GM10847 (cell line): ENCODE data around the gene SNAPC2.

ENCODE experiments used
- POLR2A ChIP-seq: IDR thresholded peaks from 2 replicates; pipeline ENCODE4 v1.6.1; 2011; ENCODE audit not compliant: insufficient read length; ENCODE audit errors: extremely low read depth

The SNAPC2 gene

DNA sequence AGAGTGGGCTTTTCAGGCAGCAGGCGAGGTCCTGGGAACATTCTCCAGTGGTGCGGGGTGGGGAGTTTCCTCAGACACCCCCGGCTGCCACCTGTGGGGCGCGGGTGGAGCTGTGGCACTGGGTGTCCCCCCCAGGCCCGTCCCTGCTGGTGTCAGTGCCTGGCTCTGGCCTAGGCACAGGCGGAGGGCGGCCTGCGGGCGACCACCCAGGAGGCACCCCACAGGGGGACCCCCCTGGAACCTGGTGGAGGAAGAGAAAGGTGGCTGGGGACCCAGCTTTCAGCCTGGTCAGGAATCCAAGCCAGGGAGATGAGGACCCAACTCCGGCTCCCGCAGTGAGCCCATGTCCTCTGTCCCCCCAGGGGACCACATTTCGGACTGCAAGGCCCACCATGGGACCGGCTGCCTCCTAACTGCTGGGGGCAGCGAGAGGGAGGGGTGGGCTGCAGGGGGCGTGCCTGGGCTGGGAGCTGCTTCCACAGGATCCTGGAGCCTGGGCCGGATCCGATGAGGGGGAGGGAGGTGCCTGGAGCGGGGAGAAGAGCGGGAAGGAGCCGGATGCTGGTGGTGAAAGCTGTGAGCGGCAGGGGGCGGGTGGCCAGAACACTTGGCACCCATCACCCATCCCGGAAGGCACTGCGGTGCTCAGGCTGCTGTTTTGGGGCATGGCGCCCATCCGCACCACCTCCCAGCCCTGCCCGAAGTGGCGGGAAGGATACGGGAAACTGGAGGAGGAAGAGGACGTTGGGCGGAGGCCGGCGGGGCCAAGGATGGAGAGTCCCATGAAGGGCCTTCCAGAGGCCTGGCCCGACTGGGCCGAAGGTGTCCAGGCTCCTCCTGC lies 11.3 kb downstream of the SNAPC2 start:
- TF ChIP-seq POLR2A: no peak

DNA sequence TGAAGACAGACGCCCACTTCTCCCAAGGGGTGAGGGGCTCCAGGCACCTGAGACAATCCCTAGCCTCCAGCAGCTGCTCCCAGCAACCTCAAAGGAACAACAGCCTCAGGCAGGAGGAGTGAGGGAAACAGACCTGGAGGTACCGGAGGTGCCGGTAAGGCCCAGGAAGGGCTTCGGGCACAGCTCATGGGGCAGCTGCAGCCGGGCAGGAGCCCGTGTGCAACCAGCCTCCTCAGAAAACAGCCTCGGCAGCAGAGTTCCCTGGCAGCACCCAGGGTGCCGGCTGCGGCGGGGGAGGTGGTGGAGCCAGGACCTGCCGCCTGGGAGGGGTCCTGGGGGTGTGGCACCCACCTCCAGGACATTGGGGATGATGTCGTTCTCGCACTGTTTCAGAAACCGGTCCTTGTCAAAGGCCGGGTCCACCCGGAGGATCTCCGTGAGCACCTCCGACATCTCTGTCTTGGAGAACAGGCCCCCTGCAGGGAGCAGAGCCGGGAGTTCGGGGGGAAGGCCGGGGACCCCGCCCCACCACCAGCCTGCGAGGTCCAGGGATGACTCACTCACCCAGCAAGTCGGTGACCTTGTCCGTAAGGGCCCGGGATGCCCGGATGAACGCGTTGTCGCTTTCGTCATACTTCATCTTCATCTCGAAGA lies 12.3 kb downstream of the SNAPC2 start:
- TF ChIP-seq POLR2A: no peak

- no peak for TF ChIP-seq POLR2A
These were observed 12.8 kb downstream of the SNAPC2 start for GRCh38 chr19:7932930-7933300.

GRCh38 chr19:7933411-7933810 lies 13.3 kb downstream of the SNAPC2 start:
- TF ChIP-seq POLR2A: no peak

DNA sequence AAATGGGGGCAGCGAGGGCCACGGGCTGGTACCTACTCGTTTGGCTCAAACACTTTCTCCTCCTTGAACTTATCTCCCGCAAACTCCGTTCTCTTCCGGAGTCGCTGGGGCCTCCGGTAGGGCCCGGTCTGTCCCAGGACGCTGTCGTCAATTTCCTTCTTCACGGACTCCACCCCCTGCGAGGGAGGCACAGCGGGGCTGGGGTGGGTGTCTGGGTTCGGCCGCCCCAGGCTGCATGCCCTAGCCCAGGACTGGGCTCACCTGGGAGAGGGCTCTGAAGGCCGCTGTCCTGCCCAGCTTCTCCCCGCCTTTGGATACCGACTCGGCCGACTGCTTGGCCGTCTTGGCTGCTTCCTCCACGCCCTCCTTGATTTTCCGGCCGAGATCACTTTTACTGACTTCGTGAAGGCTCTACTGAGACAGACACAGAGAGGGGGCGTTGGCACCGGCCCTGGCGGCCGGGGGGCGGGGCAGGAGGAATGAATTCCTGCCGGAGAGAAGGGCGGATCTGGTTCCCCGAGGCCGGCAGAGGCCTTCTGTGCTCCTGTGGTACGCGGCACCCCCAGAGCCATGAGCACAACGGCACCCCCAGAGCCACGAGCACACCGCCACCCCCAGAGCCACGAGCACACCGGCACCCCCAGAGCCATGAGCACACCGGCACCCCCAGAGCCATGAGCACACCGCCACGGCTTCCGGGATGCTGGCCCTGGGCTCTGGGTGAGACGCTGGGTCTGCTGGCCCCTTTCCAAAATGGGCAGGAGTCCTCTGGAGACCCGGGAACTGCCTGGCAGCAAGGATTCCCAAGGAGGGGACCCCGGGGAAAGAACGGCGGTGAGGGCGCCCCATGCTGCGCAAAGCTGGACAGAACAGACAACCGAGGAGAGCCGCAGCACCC lies 13.9 kb downstream of the SNAPC2 start:
- TF ChIP-seq POLR2A: no peak

GRCh38 chr19:7934766-7935165 lies 14.6 kb downstream of the SNAPC2 start:
- no peak for TF ChIP-seq POLR2A

DNA sequence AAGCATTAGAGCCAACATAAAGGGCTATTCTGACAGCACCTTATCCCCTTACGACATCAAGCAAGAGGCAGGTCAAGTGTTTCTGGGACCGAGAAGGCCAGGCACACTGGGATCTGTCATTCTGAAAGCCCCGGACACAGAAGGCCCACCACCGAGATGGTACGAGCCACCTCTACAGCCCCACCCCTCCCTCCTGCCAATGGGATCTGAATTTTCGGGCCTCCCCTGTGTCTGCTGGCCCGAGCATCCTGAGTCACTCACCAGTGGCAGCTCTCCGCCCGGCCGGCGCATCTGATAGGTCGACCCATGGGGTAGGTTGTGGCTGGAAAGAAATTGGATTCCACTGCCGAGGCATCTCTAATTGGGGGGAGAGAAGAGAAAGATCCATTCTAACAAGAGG lies 20.7 kb downstream of the SNAPC2 start:
- no peak for TF ChIP-seq POLR2A

DNA sequence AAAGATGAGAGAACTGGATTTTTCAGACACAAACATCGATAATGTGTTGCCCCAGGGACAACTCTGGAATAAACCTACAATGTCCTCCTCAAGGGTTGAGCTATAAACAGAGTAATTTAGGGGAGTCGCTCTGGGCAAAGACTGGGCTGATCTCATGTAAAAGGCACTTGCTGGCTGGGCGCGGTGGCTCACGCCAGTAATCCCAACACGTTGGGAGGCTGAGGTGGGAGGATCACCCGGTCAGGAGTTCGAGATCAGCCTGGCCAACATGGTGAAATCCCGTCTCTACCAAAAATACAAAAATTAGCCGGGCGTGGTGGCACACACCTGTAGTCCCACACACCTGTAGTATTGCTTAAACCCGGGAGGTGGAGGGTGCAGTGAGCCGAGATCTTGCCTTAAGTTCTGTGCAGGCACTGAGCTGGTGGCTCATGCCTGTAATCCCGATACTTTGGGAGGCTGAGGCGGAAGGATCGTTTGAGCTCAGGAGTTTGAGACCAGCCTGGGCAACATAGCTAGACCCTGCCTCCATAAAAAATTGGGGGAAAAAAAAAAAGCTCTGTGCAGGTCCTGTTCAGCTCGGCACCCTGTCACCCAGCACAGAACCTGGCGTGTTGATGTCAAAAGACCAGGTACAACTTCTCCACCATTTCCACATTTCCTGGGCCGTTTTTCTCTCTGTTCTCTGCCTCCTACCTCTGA lies 21.9 kb downstream of the SNAPC2 start:
- no peak for TF ChIP-seq POLR2A

GRCh38 chr19:7942981-7943443 lies 22.9 kb downstream of the SNAPC2 start:
- no peak for TF ChIP-seq POLR2A

DNA sequence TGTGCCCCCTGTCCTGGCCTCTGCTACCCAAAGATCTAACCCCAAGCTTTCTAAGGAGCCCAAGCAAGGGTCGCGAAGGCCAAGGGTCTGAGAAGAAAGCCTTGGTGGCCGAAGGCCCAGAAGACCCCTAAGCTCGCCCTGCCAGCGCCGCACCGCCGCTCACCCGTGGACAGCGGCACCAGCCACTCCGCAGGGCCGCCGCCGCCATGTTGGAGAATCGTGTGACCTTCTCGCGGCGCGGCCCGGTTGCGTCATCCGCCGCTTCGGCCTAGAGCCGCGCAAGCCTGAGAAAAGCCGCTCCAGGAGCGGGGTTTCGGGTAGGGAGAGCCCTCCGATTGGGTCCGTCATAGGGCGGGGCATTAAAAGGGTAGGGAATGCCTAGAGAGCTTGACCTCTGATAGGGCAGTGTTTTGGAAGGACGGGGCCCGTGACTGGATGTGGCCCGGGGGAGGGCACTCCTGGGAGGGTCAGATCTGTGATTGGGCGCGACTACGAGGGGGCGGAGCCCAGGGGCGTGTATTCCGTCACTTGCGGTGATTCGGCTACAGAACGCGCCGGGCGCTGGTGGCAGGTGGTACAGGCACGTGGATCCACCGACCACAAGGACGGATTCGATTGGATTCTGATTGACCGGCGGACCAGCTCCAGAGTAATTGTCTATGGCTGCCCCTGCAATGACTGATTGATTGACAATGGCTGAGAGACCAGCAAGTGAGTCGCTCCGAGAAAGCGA lies 23.5 kb downstream of the SNAPC2 start, which contains the start of gene TIMM44:
TIMM44 (minus strand) TSS at position 223 of the 733 bp plus-strand sequence; CDS start at position 208, 15 bp downstream.
- TF ChIP-seq POLR2A: peak; percentile 82

DNA sequence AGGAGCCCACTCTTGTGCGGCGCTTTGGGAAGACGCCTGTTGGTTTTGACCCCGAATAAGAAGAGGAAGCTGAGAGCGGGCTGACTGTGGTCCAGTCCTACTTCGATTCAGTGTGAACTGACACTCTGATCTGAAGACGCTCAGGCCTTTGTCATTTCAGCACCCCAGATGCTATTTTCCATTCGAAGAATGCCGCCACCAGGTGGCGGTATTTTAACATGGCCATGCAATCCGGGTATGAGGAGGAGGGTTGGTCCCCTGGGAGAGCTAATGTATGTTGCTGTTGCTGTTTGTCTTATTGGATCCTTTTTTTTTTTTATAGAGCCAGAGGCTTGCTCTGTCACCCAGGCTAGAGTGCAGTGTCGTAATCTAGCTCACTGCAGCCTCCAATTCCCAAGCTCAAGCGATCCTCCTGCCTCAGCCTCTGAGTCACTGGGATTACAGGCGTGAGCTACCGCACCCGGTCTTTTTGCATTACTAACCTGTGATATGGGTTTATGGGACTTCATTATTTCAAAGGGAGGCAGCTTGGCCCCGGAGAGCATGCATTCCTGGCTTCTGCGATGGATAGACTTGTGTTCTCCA lies 24.1 kb downstream of the SNAPC2 start:
- no peak for TF ChIP-seq POLR2A

GRCh38 chr19:7947939-7948338 lies 27.8 kb downstream of the SNAPC2 start:
- no peak for TF ChIP-seq POLR2A

GRCh38 chr19:7953060-7953459 lies 32.9 kb downstream of the SNAPC2 start:
- TF ChIP-seq POLR2A: no peak

DNA sequence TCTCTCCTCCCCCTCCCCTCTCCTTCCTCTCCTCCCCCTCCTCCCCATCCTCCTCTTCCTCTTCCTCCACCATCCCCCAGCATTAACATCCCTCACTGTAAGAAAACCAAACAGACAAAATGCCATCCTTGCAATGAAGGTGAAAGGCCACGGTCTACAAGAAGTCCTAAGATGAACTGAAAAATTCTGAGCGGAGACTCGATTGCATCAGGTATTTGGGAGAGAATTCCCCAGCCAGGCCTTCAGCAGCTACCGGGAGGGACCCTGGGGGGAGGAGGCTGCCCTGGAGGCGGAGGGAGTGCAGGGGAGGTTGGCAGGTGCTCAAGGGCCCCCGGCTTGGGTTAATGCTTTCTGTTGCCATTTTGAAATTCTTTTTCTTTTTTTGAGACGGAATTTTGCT lies 33.4 kb downstream of the SNAPC2 start:
- TF ChIP-seq POLR2A: no peak

- TF ChIP-seq POLR2A: no peak
These were observed 35.6 kb downstream of the SNAPC2 start for GRCh38 chr19:7955696-7956095.
